OCI-LY1 (cell line): ENCODE data around the gene CNDP1.

ENCODE experiments used
- EZH2 ChIP-seq: fragments of 200-600 bp; sonication (generic), shearing (Covaris generic); IDR thresholded peaks from 2 replicates; pipeline ENCODE4 v1.8.0; 2017; ENCODE audit warnings: borderline replicate concordance, mixed run types, mild to moderate bottlenecking, antibody characterized with exemption, low read length, moderate library complexity, mixed read lengths
- TF ChIP-seq, protein P1 (sequence below): fragments of 200-600 bp; sonication (generic), shearing (Covaris generic); IDR thresholded peaks from 2 replicates; pipeline ENCODE4 v1.5.1; 2017; ENCODE audit warnings: mild to moderate bottlenecking, antibody characterized with exemption, low read length, moderate library complexity, mixed read lengths

DNA sequence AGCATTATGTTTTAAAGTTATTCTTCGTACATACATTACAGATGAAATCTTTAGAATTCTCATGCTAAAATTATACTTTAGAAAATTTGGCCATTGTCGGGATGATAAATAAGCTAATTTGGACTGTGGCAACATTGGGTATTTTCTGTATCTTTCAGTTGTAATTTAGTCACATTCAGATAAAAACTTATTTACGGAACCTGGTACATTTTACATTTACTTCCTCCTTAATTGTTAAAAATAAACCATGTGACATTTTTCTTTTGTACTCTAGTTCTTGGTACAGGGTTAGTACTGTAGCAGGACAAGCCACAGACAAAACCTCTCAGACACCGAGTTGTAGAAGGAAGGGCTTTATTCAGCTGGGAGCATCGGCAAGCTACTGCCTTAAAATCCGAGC, 33.9 kb upstream of the CNDP1 start:
- TF ChIP-seq, protein P1, sequence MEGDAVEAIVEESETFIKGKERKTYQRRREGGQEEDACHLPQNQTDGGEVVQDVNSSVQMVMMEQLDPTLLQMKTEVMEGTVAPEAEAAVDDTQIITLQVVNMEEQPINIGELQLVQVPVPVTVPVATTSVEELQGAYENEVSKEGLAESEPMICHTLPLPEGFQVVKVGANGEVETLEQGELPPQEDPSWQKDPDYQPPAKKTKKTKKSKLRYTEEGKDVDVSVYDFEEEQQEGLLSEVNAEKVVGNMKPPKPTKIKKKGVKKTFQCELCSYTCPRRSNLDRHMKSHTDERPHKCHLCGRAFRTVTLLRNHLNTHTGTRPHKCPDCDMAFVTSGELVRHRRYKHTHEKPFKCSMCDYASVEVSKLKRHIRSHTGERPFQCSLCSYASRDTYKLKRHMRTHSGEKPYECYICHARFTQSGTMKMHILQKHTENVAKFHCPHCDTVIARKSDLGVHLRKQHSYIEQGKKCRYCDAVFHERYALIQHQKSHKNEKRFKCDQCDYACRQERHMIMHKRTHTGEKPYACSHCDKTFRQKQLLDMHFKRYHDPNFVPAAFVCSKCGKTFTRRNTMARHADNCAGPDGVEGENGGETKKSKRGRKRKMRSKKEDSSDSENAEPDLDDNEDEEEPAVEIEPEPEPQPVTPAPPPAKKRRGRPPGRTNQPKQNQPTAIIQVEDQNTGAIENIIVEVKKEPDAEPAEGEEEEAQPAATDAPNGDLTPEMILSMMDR = no peak
- no peak for TF ChIP-seq EZH2
